Stimulated activated CD8-positive, alpha-beta memory T cell treated with anti-CD3 and anti-CD28 coated beads, Interleukin-15, amount 100 ng/mL, for 24 hours (primary cell): ENCODE results near the gene APEX1.
A peak's percentile ranks its signal among the peaks of the same experiment; 100 is the strongest.

Source experiments
- DNase-seq: peaks from one replicate; pipeline ENCODE4 v3.0.0-alpha.2; 2020; ENCODE audit warnings: low read depth

Gene APEX1

DNA sequence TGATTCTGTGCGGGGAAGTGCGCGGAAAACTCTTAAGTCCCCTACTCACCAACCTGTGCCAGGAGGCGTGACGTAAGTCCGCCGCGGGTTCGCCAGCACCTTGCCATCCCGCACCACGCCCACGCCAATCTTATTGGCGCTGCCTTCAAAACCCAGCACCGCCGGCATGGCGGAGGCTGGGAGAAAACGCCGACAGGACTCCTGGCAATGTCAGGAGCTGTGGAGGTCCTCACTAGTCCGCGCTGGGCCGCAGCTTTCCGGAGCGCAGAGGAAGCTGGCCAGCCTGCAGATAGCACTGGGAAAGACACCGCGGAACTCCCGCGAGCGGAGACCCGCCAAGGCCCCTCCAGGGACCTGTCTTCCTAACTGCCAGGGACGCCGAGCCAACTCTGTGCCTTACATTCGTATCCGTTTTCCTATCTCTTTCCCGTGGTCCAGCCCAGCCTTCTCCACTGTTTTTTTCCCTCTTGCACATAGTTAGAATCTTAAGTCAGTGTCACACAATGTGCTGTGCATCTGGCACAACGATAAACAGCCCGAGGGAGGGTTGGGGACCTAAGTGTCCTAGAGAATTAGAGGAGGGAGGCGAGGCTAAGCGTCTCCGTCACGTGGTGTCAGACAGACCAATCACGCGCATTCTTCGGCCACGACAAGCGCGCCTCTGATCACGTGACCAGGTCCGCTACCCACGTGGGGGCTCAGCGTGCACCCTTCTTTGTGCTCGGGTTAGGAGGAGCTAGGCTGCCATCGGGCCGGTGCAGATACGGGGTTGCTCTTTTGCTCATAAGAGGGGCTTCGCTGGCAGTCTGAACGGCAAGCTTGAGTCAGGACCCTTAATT lies at the start of gene APEX1, which contains the start of gene OSGEP:
Gene APEX1 (plus strand): TSS at position 711 of the 839 bp plus-strand sequence. CDS start 420 bp downstream, outside the sequence.
Gene OSGEP (minus strand): TSS at position 297 of the 839 bp plus-strand sequence. CDS start 129 bp downstream, at position 168.
- DNase-seq: peak; percentile 83

DNA sequence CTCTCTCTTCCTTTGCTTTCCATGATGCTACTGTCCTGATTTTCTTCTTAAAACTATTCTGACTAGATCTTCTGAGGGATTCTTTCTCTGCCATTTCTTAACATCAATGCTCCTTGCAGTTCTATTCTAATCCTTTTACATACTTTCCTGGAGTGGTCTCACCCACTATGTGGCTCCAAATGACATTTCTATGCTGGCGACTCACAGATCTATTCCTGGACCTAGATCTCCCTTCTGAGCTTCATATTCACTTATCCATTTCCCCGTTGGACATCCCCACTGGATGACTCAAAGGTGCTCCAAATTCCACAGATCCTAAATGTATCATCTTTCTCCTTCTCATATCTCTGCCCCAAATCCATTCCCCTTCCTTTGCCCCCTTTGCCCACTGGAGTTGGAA lies 45.8 kb upstream of the APEX1 start:
- DNase-seq: no peak

DNA sequence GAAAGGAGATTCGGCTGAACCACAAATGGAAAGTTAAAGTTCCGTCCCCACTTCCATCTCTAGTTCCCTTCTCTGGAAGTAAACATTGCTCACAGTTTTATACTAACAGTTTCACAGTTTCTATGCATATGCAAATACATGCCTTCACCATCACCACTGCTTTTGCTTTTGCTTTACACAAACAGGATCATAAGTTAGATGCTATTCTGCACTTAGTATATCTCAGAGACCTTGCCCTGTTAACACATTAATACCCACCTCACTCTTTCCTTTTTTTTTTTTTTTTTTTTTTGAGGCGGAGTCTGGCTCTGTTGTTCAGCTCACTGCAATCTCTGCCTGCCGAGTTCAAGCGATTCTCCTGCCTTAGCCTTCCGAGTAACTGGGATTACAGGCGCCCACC lies 42.6 kb upstream of the APEX1 start:
- DNase-seq: no peak

DNA sequence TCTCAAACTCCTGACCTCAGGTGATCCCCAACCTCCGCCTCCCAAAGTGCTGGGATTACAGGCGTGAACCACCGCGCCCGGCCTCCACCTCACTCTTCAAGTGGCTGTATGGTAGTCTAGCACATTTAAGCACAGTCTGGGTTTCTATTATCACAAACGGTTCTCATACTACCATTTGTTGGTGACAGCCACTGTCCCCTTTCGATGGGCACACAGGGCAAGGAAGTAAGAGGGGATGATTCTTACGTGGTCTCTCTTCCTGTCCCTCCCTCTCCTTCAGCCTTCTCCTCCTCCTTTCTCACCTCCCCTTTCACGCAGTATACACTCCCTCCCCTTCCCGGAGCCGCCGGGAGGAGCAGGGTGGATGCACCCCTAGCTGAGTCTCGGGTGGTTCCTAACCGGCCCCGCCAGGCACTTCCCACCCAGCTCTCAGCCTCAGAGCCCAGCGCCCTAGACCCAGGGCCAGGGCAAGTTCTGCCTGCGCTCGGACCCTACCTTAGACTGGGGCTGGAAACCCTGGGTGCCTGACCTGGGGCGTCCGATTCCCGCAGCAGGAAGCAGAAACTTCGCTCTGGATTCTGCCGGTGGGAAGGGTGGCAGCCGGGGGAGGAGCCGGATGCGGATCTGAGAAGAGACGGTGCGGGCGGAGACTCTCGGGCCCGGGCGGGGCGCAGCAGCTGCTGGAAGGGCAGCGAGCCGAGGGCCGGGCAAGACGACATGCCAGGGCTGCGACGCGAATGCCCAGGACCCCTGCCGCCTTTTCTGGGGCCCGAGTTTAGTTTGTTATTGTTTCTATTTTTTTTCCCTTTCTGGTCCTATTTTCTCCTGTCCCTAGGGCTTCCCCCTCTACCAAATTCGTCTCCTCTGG lies 41.9 kb upstream of the APEX1 start, which contains the start of gene TEP1:
Gene TEP1 (minus strand): TSS at position 626 of the 868 bp plus-strand sequence. CDS start 5,062 bp downstream, outside the sequence.
- peak; percentile 57 for DNase-seq

DNA sequence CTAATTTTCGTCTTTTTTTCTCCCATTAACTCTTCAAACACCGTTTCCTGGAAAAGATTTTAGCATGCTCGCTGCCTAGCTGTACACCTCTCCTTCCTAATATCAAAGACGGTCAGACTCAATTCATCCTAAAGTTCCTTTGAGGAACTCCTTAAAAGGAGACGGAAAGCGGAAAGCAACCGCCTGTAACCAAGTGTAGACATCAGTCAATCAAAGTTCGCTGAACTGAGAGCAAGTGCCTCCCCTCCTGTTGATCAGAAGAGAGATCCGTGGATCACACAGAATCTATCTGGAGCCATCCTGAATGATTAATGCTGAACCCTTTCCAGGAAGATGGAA lies 41.3 kb upstream of the APEX1 start:
- no peak for DNase-seq

DNA sequence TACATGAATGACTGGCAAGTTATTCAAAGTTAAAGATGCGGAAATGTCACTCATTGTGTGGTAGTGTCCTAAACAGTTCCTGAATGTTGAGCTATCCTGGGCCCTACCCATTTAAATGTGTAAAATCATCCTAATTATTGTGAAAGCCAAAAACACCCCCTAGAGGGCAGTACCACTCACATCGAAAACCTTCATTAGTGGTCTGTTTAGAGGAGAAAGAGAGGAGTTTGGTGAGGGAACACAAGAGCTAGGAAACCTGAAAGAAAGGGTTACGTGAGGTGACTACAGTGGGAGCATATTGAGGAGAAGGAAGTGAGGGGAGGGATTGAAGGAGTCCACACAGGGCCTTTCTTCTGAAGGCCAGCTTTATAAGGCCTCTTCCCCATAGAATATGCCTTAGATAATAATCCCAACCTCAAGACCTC lies 39.2 kb upstream of the APEX1 start:
- no peak for DNase-seq

DNA sequence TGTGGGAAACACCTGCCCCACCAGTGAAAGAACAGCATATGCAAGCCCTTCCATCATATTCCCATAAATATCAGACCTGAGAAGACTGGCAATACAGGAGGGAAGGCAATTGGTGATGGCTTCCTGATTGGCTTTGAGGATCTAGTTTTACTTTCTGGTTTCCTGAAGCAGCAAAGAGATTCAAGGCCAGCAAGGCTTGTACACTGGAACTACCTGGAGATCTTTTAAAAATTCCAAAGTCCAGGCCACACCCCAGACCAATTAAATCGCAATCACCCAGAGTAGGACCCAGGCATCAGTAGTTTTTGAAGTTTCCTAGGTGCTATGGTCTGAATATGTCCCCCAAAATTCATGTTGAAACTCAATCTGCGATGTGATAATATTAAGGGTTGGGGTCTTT lies 38.8 kb upstream of the APEX1 start:
- DNase-seq: no peak

DNA sequence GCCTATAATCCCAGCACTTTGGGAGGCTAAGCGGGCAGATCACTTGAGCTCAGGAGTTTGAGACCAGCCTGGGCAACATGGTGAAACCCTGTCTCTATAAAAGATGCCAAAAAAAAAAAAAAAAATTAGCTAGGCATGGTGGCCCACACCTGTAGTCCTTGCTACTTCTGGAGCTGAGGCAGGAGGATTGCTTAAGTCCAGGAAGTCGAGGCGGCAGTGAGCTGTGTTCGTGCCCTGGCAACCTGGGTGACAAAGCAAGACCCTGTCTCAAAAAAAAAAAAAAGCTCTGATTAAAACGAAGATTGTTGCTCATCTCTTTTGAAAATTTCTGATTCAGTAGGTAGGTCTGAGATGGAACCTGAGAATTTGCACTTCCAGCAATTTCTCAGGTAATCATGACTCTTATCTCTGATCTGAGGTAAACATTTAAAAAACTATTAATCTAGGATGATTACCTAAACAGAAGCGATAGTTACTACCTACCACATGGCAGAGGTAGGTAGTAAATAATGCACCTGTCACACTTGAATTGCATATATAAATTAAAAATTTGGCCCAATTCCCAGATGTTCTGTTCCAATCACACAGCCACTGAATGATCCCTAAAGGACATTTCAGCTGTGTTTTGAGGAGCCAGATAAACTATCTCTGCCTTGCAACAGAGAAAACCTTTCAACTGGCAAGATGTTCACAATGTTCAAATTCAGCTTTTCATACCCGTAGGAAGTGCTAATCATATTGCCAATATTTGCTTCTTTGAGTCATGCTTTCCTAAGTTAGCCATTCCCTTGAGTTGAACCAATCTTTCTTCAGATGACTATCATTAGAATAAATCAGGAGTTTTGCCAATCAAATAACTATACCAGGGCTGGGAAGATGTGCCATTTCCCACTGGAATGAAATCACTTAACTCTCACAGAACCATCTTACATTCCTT lies 37.5 kb upstream of the APEX1 start:
- no peak for DNase-seq

DNA sequence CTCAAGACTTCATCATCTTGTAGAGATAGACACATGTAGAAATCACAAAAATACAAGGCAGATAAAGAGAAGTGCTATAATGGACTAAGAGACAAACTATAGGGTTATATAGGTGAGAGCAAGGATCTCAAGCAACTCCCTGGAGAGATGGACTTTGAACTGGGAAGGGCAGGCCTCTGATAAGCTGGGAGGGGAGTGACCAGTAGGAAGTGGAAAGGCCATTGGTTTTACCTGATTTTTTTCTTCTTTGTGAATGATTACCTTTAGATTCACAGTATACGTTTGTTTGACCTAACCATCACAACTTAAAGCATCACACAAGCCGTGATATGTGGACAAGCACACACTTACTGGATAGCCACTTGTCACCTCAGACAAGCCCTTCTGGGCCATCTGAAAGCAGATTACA lies 36.5 kb upstream of the APEX1 start:
- DNase-seq: no peak

DNA sequence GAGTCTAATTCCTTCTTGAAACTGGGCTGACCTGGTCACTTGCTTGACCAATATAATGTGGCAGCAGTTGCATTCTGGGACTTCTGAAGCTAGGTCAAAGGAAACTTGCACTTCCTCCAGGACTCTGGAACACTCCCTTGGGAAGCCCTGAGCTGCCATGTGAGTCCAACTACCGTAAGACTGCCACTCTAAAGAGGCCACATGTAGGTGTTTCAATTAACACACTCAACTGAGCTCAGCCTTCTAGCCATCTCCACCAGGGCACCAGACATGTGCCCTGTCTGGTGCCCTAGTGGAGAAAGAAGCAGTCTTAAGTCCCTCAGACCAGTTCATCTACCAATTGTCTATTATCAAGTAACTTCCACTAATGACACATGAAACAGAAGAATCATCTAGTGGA lies 35.6 kb upstream of the APEX1 start:
- no peak for DNase-seq

DNA sequence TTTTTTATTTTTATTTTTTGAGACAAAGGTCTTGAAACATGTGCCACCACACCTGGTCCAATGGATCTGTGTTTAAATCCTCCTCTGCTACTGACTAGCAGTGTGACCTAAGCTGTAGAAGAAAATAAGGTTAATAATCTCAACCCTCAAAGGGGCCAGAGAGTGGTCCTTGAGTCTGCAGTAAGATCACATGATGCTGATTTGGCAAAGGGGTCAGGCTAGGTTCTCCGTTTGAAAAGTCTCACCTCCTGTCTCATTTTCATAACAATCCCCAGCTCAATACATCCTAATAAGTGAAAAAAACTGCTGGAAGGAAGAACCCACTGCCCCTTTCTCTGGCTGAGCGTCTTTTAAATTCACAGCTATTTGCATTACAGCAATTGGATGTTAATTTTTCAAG lies 33.8 kb upstream of the APEX1 start:
- no peak for DNase-seq

DNA sequence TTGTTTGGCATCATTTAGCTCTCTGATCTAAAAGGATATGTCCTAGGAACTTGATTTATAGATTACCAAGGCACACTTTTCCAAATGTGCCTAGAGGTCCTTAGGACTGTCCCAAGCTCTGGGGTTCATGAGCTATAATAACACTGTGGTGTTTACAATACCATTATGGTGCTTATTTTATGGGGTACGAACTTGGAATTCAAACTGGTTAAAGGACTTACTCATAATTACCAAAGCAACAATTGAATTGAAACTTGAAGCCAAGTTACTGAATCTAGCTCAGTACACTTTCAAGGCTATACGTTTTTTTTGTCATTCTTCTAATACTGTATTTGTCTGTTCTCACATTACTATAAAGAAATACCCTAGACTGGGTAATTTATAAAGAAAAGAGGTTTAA lies 32.1 kb upstream of the APEX1 start:
- no peak for DNase-seq

DNA sequence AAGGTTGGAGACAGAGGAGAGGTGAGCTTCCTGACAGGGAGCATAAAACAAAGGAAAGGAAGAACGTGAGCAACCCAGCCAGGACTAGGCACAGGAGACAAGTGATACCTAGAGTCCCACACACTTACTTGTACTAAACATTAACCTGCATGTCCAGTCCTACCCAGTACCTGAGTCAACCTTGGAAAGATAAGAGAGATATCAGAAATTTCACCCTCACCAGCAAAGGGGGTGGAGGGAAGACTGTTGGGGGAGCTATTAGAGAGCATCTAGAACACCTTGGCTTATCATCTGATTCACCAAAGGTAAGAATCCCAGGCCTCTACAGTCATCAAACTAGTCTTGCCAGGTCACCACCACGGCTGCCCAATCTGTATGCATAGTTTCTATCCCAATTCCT lies 30.2 kb upstream of the APEX1 start:
- no peak for DNase-seq

DNA sequence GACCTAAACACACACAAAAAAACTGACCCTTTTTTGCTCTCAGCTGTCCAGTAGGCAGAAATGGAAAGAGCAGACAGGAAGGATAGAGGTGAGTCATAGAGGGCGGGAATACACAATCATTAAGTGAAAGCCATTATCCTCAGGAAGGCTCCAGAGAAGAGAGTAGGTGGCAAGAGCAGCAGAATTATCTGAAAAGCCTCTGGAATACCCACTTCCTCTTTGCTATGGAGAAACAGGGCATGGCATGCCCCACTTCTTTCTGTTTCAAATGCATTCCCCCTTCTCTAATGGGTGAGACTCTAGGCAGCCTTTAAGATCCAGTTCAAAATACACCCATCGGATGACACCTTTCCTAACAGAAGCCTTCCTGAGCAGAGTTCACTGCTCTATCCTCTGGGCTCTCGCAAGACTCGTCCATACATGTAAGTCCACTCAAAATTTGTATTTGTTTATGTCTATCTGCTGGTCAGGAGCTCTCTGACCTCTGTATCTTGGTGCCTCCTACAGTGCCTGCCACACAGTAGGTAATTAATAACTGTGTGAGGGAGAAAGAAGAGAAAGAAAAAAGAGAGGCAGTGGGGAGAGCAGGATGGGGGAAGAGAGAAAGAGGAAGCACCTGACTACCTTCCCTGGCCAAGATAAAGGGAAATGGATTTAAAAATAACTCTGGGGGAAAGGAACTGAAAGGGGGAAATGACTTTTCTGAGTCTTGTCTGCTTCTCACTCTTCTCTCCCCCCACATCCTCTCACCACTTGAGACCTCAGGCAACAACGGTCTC lies 27.6 kb upstream of the APEX1 start:
- no peak for DNase-seq

DNA sequence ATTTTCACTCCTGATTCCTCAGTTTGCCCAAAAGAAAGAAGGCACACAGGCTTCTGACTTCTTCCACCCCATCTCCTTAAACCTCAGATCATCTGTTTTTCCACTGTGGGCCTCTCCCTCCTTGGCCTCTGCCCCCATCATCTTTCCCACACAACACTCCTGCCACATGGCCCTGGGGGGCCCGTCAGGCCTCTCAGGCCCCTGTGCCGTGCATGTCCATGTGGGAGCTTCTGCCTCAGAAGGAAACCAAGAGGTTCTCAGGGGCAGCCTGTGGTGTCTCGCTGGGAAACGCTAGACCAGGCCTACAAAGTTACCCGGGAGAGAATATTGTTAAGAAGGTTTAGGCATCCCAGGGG lies 27.0 kb upstream of the APEX1 start:
- DNase-seq: no peak

DNA sequence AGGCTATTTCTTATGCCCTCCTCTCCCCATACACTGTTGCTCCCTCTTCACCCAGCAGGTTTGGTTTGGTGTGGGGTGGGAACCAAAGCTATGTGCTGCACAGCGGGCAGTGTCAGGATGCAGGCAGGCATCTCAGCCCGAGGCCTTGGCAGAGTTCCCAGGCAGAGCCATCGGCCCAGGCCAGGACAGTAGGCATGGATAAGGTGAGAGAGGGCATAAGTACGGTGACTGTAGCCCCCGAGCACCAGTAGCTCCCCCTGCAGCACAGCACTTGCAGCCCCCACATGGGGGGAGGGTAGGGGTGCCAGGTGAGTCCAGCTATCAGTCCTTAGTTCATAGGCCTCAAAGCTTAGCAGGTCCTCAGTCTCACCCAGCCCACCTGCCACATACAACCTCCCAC lies 26.2 kb upstream of the APEX1 start:
- DNase-seq: no peak

DNA sequence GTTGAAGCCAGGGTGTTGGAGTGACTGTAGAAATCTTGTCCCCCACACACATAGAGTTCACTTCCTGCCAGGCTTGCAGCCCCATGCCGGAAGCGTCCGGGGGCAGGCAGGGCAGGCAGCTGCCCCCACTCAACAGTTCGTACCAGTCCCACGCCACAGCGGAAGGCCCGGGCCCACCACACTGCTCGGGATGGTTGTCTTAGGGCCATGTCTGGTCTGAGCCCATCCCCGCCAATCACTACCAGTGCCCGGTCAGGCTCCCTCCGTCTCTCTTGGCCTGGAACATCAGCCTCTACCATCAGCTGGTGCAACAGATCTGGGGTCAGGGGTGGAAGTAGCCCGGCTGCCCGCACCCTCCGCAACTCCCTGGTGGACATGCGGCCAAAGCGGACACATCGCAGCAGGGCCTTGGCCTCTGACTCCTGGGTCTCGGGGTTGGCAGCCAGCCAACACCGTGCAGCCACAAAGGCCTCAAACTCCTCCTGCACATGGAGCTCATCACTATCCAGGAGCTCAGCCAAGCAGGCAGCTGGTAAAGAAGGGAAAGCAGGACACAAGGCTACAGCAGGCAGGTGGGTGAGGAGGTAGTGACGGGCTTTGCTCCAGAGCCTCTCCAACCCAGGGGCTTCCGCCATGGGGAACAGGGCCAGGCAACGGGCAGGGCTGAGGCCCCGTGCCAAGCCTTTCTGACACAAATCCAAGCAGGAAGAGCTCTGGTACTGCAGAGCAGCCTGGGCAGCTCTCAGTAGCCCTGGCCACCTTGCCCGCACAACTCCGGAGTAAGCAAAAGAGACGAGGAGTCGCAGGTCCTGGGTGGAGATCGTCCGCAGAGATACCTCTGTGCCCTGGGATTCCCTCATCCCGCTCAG lies 25.0 kb upstream of the APEX1 start:
- no peak for DNase-seq

DNA sequence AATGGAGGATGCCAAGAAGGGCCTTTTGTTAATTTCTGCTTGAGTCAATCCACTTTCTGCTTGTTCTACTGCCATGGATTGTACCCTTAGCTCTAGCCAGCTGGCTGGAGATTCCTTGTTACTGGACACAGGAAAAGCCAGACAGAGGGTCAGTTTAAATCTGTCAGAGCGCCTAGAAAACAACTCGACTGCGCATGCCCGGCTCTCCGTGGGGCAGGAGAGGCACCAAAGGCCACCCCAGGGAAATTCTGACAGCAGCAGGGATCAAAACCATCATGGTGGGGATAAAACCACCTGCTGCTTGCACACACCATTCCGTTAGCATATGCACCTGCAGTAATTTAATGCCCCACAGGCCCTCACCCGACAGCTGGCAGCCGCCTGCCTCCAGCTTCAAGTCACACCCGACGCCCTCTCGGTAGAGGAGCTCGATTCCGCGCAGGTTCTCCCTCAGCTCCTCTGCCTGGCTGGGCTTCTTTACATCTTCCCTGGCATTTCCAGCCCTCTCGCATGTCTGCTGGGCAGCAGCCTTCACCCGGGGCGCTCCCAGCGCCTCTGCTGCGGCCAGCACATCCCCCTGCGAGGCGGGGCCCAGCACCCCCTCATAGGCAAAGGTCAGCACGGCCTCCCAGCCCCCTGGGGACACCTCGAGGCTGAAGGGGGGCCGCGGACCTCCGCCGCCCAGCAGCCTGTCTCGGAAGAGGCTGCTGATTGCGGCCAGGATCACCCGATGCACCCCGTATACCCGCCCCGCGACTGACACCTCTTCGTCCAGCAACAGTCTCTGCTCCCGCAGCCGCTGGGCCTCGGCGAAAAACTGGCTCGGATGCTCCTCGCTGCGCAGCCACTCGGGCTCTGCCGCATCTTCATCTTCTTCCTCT lies 20.1 kb upstream of the APEX1 start:
- DNase-seq: no peak
